H1 (cell line): Measurements from ENCODE around the gene SLC5A7. TPM values are rescaled to one million over a fixed set of nuclear protein-coding genes. Genes with fewer than 3 reads are reported as not detected.

Experiments
- CTCF ChIA-PET: fragments of 300-600 bp; sonication (Branson Sonifier 250); formaldehyde crosslinking; loops from one replicate; lab custom pipeline; 2021; ENCODE audit not compliant: partially characterized antibody; lab: Charles Lee
- POLR2A ChIA-PET: fragments of 300-600 bp; sonication (Branson Sonifier 250); formaldehyde crosslinking; loops from one replicate; lab custom pipeline; 2021; ENCODE audit warnings: inconsistent platforms; ENCODE audit not compliant: partially characterized antibody; lab: Charles Lee
- DNase-seq, 2 experiments: peaks; one replicate each; pipeline versions ENCODE4 v3.0.0 to v3.0.0-alpha.2; 2010 to 2022; ENCODE audit warnings: low spot score in 2 of 2, low read depth in 1 of 2, mixed read lengths in 1 of 2
- FAIRE-seq: peaks from 2 replicates; lab custom pipeline; 2011; peaks lifted over from hg19 to GRCh38; lab: Jason Lieb, UNC
- H2AFZ ChIP-seq: 2 replicates; pipeline ENCODE4 v1.8.1; 2012; ENCODE audit warnings: low read length, inconsistent platforms
- H2AK5ac ChIP-seq: 2 replicates; pipeline ENCODE4 v1.6.1; 2013; ENCODE audit warnings: low read depth, low read length
- H2BK120ac ChIP-seq: replicated peaks from 2 replicates; pipeline ENCODE3; 2013; ENCODE audit warnings: low read depth, low read length, inconsistent platforms
- H2BK12ac ChIP-seq: 2 replicates; pipeline ENCODE4 v1.6.1; 2013; ENCODE audit warnings: low read depth, low read length
- H2BK15ac ChIP-seq: 2 replicates; pipeline ENCODE4 v1.6.1; 2013; ENCODE audit warnings: low read length
- H2BK20ac ChIP-seq: 2 replicates; pipeline ENCODE4 v1.6.1; 2013; ENCODE audit warnings: low read length
- H2BK5ac ChIP-seq: 2 replicates; pipeline ENCODE4 v1.6.1; 2013; ENCODE audit warnings: low read depth, low read length
- H3K14ac ChIP-seq: 2 replicates; pipeline ENCODE4 v1.6.1; 2013; ENCODE audit warnings: inconsistent platforms; ENCODE audit not compliant: insufficient read length
- H3K18ac ChIP-seq: 2 replicates; pipeline ENCODE4 v1.6.1; 2013; ENCODE audit warnings: low read length; ENCODE audit errors: extremely low read depth
- H3K23ac ChIP-seq: 2 replicates; pipeline ENCODE4 v1.6.1; 2013; ENCODE audit warnings: inconsistent platforms; ENCODE audit not compliant: insufficient read length
- H3K23me2 ChIP-seq: 2 replicates; pipeline ENCODE4 v1.6.1; 2013; ENCODE audit warnings: low read depth, low read length
- H3K27ac ChIP-seq: 2 replicates; pipeline ENCODE4 v1.6.1; 2011; ENCODE audit warnings: low read depth, low read length, inconsistent platforms
- H3K27me3 ChIP-seq, 4 experiments: replicated peaks in 1 of 4; 1 replicate in 1 of 4; 2 replicates in 3 of 4; pipeline versions ENCODE4 v1.6.1 to v1.8.1; 2011 to 2013; ENCODE audit warnings: low read length in 3 of 4, mild to moderate bottlenecking in 3 of 4, inconsistent platforms in 2 of 4, mixed read lengths in 2 of 4, moderate library complexity in 1 of 4; ENCODE audit not compliant: control insufficient read depth in 3 of 4, insufficient read depth in 3 of 4; ENCODE audit errors: extremely low read depth in 1 of 4
- H3K36me3 ChIP-seq, 4 experiments: 2 replicates each; pipeline versions ENCODE4 v1.6.1 to v1.8.1; 2011 to 2013; ENCODE audit warnings: mild to moderate bottlenecking in 4 of 4, low read length in 3 of 4, moderate library complexity in 2 of 4, control low read depth in 1 of 4, inconsistent platforms in 1 of 4; ENCODE audit not compliant: insufficient read depth in 4 of 4, control insufficient read depth in 2 of 4
- H3K4ac ChIP-seq: replicated peaks from 2 replicates; pipeline ENCODE3; 2013; ENCODE audit warnings: low read length, low read depth, mixed read lengths, inconsistent platforms; ENCODE audit not compliant: insufficient read length
- H3K4me1 ChIP-seq, 4 experiments: replicated peaks in 1 of 4; 1 replicate in 1 of 4; 2 replicates in 3 of 4; pipeline versions ENCODE4 v1.6.1 to v1.8.1; 2011 to 2013; ENCODE audit warnings: low read length in 3 of 4, inconsistent platforms in 2 of 4, mixed read lengths in 1 of 4; ENCODE audit not compliant: insufficient read depth in 4 of 4, control insufficient read depth in 3 of 4
- H3K4me2 ChIP-seq, 2 experiments: 2 replicates each; pipeline versions ENCODE4 v1.6.1 to v1.8.1; 2011 to 2013; ENCODE audit warnings: low read depth in 2 of 2, low read length in 2 of 2, control low read depth in 1 of 2, inconsistent platforms in 1 of 2, mild to moderate bottlenecking in 1 of 2; ENCODE audit not compliant: insufficient read depth in 1 of 2
- H3K4me3 ChIP-seq, 4 experiments: fragments of 200-600, 300-600 bp in 1 of 4; sonication (generic), shearing (Covaris generic), sonication (Bioruptor Twin) in 1 of 4; 2 replicates each; pipeline versions ENCODE4 v1.5.1 to v1.8.1; 2011 to 2016; ENCODE audit warnings: low read length in 4 of 4, low read depth in 3 of 4, control low read depth in 2 of 4, inconsistent platforms in 2 of 4, mild to moderate bottlenecking in 2 of 4, mixed read lengths in 1 of 4, moderate library complexity in 1 of 4; ENCODE audit not compliant: insufficient read depth in 2 of 4; ENCODE audit errors: extremely low read depth in 1 of 4
- H3K56ac ChIP-seq: replicated peaks from 2 replicates; pipeline ENCODE3; 2013; ENCODE audit warnings: low read depth, mild to moderate bottlenecking, mixed read lengths, low read length, inconsistent platforms; ENCODE audit not compliant: insufficient read length
- H3K79me1 ChIP-seq: 2 replicates; pipeline ENCODE4 v1.6.1; 2013; ENCODE audit warnings: low read depth, low read length, control low read depth
- H3K79me2 ChIP-seq, 2 experiments: 2 replicates each; pipeline versions ENCODE4 v1.6.1 to v1.8.1; 2012 to 2013; ENCODE audit warnings: low read length in 2 of 2, mild to moderate bottlenecking in 2 of 2, inconsistent platforms in 1 of 2; ENCODE audit not compliant: insufficient read depth in 2 of 2, control insufficient read depth in 1 of 2
- H3K9ac ChIP-seq, 4 experiments: replicated peaks in 1 of 4; 1 replicate in 1 of 4; 2 replicates in 3 of 4; pipeline versions ENCODE4 v1.6.1 to v1.8.1; 2011 to 2013; ENCODE audit warnings: low read depth in 3 of 4, low read length in 3 of 4, control low read depth in 2 of 4, mild to moderate bottlenecking in 2 of 4, moderate library complexity in 2 of 4, inconsistent platforms in 1 of 4; ENCODE audit errors: extremely low read depth in 1 of 4
- H3K9me3 ChIP-seq, 2 experiments: 2 replicates each; pipeline versions ENCODE4 v1.6.1 to v1.8.1; 2012 to 2013; ENCODE audit warnings: mild to moderate bottlenecking in 2 of 2, moderate library complexity in 2 of 2, control low read depth in 1 of 2, inconsistent platforms in 1 of 2, low read depth in 1 of 2, low read length in 1 of 2, mixed read lengths in 1 of 2; ENCODE audit not compliant: insufficient read depth in 2 of 2
- H4K20me1 ChIP-seq, 2 experiments: replicated peaks in 1 of 2; 2 replicates each; pipeline versions ENCODE3 to v1.8.1; 2011 to 2013; ENCODE audit warnings: inconsistent platforms in 2 of 2, low read length in 2 of 2, mild to moderate bottlenecking in 1 of 2; ENCODE audit not compliant: insufficient read depth in 2 of 2, control insufficient read depth in 1 of 2
- H4K5ac ChIP-seq: 2 replicates; pipeline ENCODE4 v1.6.1; 2013; ENCODE audit warnings: low read length, low read depth, mixed read lengths, inconsistent platforms; ENCODE audit not compliant: insufficient read length
- H4K8ac ChIP-seq: 2 replicates; pipeline ENCODE4 v1.8.0; 2013; ENCODE audit warnings: mild to moderate bottlenecking, moderate library complexity, low read length, inconsistent platforms; ENCODE audit not compliant: insufficient read depth; ENCODE audit errors: extremely low read depth
- H4K91ac ChIP-seq: replicated peaks from 2 replicates; pipeline ENCODE3; 2013; ENCODE audit warnings: low read length, mixed read lengths, inconsistent platforms; ENCODE audit not compliant: insufficient read length
- EP300 ChIP-seq, 2 experiments: IDR thresholded peaks; 1 replicate in 1 of 2; 2 replicates in 1 of 2; pipeline ENCODE4 v1.6.1; 2011 to 2012; ENCODE audit warnings: low read depth in 2 of 2, low read length in 2 of 2, mild to moderate bottlenecking in 2 of 2, borderline replicate concordance in 1 of 2, inconsistent platforms in 1 of 2, moderate library complexity in 1 of 2
- SIN3A ChIP-seq, 2 experiments: IDR thresholded peaks in 1 of 2; conservative IDR thresholded peaks in 1 of 2; 2 replicates each; pipeline ENCODE4 v1.6.1; 2011 to 2012; ENCODE audit warnings: low read length in 2 of 2, improper control_type of control experiment in 1 of 2, low read depth in 1 of 2, mild to moderate bottlenecking in 1 of 2
- TCF12 ChIP-seq: IDR thresholded peaks from 2 replicates; pipeline ENCODE4 v1.6.1; 2011; ENCODE audit warnings: low read depth, mild to moderate bottlenecking, low read length
- WGBS, 2 experiments: shearing (Covaris generic) in 1 of 2; methylation state at CpG; one replicate each; pipeline versions ENCODE4 v1.1.6 to v1.1.7; 2013 to 2015; ENCODE audit warnings: low lambda C conversion rate in 2 of 2, mixed read lengths in 2 of 2, inconsistent platforms in 1 of 2, low coverage in 1 of 2, missing lambda C conversion rate in 1 of 2; ENCODE audit not compliant: insufficient replicate concordance in 2 of 2, insufficient coverage in 1 of 2, insufficient read length in 1 of 2; ENCODE audit errors: extremely low coverage in 1 of 2, missing lambda C conversion rate in 1 of 2; 5-methylcytosine and 5-hydroxymethylcytosine counted together
- polyA plus RNA-seq, 7 experiments: library from polyadenylated mRNA; depleted of rRNA in 3 of 7; stranded (reverse) in 5 of 7; unstranded in 2 of 7; fragments of >200 nt in 5 of 7; fragments of 200-250 nt in 2 of 7; gene quantifications; 1 replicate in 5 of 7; 2 replicates in 1 of 7; 4 replicates in 1 of 7; pipeline versions ENCODE4 v1.2.1 to v1.2.3, GENCODE V29; 2011 to 2013; ENCODE audit warnings: missing spikeins in 2 of 7, mixed read lengths in 2 of 7
- total RNA-seq: library from RNA; stranded (reverse); fragmentation: NEBNext Ultra II Directional; extraction: Animal tissue kit (Norgen Biotek cat#: 25700); gene quantifications from 2 replicates; pipeline ENCODE4 v1.2.1, GENCODE V29; 2021

Gene SLC5A7
- total and polyA plus RNA-seq, 2 of the 8 experiments (the other 6 are each of a cell fraction or from before 2014, with no cell fraction given) = 0.15 to 0.30 TPM

DNA sequence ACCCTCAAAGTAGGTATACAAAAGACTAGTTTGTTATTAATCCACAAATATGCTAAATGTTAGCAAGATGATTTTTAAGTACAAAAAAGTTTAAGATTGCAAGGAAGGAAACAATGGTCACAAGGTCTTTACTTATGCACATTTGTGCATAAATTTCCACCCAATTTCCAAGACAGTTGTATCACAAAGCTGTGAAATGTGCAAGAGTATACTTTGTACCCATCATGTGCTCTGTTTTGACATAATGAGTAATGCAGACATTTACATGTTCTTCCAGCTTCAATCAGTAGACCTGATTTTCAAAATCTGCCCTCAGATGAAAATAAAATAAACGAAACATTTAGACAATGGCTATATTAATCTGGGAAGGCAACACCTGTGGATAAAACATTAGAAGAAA lies 27.0 kb downstream of the SLC5A7 start:
- Histone ChIP-seq H2BK120ac (no peak overlapping the region), H2BK5ac (no peak overlapping the region), H3K4ac (no peak overlapping the region), H3K4me1 (no peaks in the 10 kb centered on the region), H3K23ac (no peak overlapping the region), H3K79me1 (no peaks in the 10 kb centered on the region), H3K27me3 (no peaks in the 10 kb centered on the region), H3K9me3 (peaks cover 6 to 18% of the 10 kb centered on the region in 2 experiments; a peak in 3 of 4 replicates), H2BK20ac (no peak overlapping the region), H3K4me3 (no peak overlapping the region), H2AK5ac (no peak overlapping the region), H3K79me2 (no peaks in the 10 kb centered on the region), H3K36me3 (no peaks in the 10 kb centered on the region), H3K27ac (no peak overlapping the region), H3K18ac (no peak overlapping the region), H4K91ac (no peak overlapping the region), H4K8ac (no peak overlapping the region), H3K4me2 (no peak overlapping the region), H3K14ac (no peak overlapping the region), H4K20me1 (no peaks in the 10 kb centered on the region), H3K23me2 (no peaks in the 10 kb centered on the region), H3K9ac (no peak overlapping the region), H2AFZ (no peak overlapping the region), H4K5ac (no peak overlapping the region), H2BK15ac (no peak overlapping the region), H3K56ac (no peak overlapping the region), H2BK12ac (no peak overlapping the region)
- DNase-seq (no peak), FAIRE-seq (no peak)
- WGBS, 2 experiments = 46% methylated on average over 1 of the region's 1 CpG; no CpG with 5 or more reads in 1 of the 2 experiments
- no peak for TF ChIP-seq TCF12
- TF ChIP-seq EP300 (IDR thresholded peaks at IDR 0.05; ENCODE audit: borderline replicate concordance in 1 of 2, low read depth in 2 of 2, low read length in 2 of 2) = no peak
- TF ChIP-seq SIN3A (conservative IDR thresholded peaks at IDR 0.05 in 1 of 2, IDR thresholded peaks at IDR 0.05 in 1 of 2; ENCODE audit: low read depth in 1 of 2, low read length in 2 of 2) = no peak
- ChIA-PET POLR2A (no interaction called here), CTCF (no interaction called here)
